OCI-LY1 (cell line): ENCODE data around the gene FAM50A.

Experiments
- CTCF ChIP-seq: fragments of 200-600 bp; sonication (generic), shearing (Covaris generic); IDR thresholded peaks from 2 replicates; pipeline ENCODE4 v1.5.1; 2017; ENCODE audit warnings: mild to moderate bottlenecking, antibody characterized with exemption, low read length, moderate library complexity, mixed read lengths
- EZH2 ChIP-seq: fragments of 200-600 bp; sonication (generic), shearing (Covaris generic); IDR thresholded peaks from 2 replicates; pipeline ENCODE4 v1.8.0; 2017; ENCODE audit warnings: borderline replicate concordance, mixed run types, mild to moderate bottlenecking, antibody characterized with exemption, low read length, moderate library complexity, mixed read lengths

GRCh38 chrX:154470434-154470833, 26.5 kb downstream of the FAM50A start:
- TF ChIP-seq CTCF (no peak), EZH2 (no peak)
